GM19468 (cell line): Measurements from ENCODE around the gene TNK2.
"Not testable (repeated sequence)": the region's sequence is repeated elsewhere in the genome, so short reads cannot be mapped to it uniquely, and the experiment has no call there.

Source experiments
- ATAC-seq: cut with Tn5 transposase; IDR thresholded peaks from one replicate; pipeline ENCODE4 v1.9.1; 2021; ENCODE audit warnings: mild to moderate bottlenecking, moderate library complexity, moderate number of reproducible peaks; ENCODE audit not compliant: unreplicated experiment; ENCODE audit errors: extremely low read depth

TNK2 gene

DNA sequence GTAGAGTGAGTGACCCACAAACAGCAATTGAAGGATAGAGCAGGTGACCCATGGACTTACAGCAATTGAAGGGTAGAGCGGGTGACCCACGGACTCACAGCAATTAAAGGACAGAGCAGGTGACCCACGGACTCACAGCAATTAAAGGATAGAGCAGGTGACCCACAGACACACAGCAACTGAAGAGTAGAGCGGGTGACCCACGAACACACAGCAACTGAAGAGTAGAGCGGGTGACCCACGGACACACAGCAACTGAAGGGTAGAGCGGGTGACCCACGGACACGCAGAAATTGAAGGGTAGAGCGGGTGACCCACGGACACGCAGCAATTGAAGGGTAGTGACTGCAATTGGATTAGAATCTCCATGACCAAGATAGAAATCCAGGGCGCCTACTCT lies 9.8 kb upstream of the TNK2 start:
- no peak for ATAC-seq

DNA sequence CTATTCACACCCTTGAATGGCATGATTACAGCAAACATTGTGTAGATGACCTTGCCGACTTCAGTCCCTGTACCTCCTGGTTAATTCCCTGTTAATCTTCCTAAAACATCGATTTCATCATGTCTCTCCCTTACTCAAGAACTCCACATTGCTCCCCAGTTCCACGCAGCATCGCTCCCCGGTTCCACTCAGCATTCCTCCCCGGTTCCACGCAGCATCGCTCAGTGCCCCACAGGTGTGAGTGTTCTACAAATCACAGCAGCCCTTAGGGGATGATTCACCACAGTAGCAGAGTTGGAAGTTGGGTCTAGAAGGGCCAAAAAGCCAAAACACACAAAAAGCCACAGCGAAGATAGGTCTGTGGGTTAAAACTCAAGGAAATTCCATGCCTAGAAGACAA lies 8.6 kb upstream of the TNK2 start:
- ATAC-seq: no peak

DNA sequence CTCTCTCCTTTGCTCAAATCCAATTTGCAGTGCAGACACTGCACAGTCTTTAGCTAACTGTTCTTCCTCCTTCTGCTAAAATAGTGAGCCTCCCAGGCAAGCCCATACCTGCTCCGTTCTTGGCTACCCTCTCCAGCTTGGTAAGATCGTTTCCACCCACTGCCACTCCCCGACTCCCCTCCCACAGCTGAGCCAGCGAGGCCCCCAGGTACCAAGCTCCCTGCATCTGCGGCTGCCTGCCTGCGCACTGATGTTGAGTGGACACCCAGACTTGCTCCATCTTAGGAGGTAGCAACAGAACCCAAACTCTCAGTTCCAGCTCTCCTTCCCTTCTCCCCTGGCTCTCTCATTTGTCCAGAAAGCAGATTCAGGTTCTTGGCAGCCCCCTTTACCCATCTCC lies 7.9 kb upstream of the TNK2 start:
- no peak for ATAC-seq

DNA sequence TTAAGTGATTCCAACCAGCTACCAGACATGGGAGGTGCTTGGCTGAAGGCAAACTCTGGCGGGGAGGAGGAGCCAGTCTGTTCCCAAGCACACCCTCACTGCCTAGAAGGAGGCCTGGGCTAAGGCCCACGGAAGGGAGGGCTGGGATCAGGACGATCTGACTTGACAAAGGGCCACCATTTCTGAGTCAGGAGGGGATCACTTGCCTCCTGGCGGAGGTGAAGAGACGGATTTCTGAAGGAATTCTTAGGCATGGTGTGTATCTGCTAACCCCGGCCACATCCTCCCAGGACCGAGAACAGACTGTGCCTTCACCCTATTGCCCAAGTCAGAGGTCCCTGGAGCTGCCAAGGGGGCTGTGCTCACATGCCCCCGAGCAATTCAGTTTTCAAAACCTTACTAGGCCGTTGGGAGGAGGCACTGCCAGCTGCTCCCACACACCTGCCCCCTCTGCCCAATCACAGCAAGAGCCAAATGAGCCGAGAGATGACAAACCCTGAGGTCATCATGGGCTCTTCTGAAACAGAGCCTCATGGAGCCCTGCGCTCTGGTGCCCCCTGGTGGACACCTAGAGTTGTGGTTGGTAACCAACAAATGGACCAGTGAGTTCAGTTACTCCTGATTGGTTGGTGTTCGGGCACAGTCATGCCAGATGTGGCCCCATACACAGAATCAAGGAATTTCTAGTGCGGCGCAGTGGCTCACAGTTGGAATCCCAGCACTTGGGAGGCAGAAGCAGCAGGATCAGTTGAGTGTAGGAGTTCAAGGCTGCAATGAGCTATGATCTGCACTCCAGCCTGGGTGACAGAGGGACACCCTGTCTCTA lies 6.5 kb upstream of the TNK2 start:
- ATAC-seq: peak; percentile 70

DNA sequence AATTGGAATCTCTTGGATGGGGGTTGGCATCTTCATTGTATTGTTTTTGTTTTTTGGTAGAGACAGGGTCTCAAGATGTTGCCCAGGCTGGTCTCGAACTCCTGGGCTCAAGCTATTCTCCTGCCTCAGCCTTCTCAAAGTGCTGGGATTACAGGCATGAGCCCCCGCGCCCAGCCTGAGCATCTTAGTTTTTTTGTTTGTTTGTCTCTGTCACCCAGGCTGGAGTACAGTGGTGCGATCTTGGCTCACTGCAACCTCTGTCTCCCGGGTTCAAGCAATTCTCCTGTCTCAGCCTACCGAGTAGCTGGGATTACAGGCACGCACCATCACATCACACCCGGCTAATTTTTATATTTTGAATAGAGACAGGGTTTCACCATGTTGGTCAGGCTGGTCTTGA lies 5.8 kb upstream of the TNK2 start:
- ATAC-seq: not testable (repeated sequence)

DNA sequence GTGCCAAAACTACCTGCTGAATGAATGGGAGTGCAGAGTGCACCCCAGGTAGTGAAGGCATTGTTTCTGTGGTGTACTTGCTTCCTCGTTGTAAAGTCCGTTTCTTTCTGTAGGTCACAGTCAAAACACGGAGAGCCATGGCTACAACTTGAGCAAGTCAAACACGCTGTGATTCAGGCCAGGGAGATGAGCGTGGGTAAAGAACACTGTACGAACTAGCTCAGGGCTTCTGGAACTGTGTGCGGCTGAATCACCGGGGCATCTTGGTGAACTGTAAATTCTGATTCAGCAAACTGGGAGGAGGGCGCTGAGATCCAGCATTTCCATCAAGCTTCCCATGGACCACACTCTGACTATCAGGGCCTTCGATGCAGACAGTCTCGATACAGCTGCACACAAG lies 5.0 kb upstream of the TNK2 start:
- ATAC-seq: no peak

DNA sequence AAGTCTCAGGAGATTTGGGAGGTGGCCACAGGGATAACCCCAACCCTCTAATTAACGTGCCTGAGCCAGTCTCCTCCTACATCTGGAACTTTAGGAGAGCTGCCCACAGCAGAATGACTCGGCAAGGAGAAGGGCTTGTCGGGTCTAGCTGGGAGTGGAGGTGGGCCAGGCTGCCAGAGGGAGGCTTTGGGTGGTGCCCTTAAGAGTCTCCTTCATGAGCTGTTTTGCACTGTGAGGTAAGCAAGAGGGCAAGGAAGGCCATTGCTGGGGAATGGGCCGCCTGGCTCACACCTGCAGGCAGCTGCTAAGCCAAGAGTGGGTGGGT lies 3.6 kb upstream of the TNK2 start:
- no peak for ATAC-seq

DNA sequence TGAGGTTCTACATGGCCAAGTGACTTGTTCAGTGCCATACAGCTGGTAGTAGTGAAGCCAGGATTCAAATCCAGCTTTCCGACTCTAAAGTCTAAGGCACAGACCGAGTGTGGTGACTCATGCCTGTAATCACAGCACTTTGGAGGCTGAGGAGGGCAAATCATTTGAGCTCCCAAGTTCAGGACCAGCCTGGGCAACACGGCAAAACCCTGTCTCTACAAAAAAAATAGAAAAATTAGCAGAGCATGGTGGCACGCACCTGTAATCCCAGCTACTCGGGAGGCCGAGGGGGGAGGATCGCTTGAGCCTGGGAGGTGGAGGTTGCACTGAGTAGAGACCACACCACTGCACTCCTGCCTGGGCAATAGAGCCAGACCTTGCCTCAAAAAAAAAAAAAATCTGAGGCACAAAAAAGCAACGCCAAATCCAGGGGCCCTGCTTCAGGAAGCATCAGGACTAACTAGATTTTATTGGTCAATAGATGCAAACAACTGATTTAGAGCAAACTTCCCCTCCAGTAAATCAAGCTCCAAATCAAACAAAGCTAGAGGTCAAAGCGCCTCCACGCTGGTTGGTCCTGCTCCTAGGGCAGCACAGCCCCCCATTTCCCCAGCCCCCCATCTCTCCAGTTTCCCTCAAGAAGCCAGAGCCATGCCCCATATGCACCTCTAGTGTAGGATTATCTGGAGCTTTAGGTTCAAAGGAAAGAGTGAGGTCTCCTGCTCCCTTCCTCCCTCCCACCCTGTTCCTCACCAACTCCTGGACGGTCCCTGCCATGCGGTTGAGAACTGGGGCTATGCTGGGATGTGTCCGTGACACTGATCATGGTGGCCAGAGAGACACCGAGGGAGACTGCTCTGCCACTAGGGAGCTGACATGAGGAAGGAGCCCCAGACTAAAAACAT lies 2.9 kb upstream of the TNK2 start:
- ATAC-seq: no peak

DNA sequence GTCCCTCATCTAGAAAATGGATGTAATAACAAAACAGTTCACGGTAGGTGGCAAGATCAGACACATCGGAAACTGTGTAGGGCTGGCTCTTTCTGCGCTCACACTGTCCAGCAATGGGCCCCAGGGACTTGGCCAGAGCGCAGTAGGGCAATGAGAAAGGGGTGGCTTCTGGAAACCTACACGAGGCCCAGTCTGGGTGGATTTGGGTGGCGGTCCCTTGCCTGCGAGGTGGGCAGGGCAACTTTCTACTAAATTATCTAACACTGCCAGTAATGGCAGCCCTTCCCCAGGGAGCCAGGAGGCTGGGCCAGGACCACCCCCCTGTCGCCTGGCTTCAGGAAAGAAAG lies 2.1 kb upstream of the TNK2 start:
- no peak for ATAC-seq

DNA sequence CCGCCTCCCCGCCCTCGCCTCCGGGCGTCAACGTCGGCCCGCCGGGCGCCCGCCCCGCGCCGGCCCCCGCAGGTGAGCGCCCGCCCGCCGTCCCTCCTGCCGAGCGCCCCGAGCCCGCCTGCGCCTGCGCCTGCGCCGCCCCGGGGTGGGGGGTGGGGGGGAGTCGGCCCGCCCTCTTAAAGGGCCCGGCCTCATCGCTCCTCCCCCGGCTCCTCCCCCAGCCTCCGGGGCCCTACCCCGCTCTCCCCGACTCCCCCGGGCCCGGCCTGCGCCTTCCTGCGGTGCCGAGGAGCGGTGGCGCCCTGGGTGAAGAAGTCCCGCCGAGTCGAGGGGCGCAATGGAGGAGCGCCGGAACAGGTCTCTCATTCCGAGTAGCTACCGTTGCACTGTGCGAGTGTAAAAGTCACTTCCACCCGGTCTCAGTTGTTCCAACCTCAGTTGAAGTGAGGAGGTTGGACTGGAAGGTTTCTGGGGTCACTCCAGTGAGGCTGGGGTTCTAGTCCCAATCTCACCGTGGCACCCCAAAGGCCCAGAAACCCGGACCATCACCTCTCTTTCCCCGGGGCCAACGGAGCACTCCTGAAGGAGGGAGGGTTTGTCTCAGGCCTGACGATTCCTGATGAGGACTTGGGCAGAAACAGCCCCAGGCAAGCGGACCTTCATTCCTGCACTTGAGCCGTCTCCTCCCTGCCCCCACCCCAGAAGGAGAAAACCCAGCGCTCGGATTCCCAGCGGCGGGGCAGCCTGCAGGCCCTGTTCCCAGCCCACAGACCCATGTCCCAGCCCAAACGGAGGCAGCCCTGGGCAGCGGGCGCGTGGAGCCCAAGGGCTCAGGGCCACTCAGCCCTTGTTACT lies 1.5 kb upstream of the TNK2 start:
- no peak for ATAC-seq

DNA sequence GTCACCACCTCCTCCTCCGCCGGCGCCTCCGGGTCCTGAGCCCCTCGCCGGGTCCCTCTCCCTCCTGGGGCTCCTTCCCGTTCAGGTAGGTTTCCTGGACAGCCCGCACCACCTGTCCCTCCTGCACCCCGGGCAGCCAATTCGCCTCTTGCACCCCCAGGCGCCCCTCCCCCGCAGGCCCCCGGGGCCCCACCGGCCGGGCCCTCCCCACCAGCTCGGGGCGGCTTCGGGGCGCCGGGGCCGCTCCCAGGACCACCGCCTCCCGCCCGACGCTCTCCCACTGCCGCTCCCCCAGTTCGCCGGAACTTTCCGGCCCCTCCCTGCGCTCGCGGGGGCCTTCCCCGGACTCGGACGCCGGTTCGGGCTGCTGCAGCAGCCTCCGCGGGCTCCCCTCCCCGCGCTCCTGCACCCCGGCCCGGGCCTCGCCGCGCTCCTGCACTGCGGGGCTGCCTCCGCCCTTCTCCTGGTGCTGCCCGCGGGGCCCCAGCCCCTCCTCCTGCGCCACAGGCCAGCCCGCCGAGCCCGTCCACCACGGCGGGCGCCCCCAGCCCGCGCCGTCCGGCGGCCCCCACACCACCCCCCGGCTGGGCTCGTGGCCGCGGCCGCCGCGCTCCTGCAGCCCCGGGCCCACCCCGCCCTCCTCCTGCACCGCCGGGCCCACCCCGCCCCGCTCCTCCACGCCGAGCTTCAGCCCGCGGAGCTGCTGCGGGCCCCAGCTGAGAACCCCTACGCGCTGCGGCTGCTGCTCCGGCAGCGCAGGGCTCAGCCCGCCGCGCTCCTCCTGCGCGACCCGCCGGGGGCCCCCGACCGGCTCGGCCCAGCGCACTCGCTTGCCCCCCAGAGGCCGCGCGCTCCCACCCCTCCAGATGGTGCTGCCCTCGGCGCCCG lies 587 bp upstream of the TNK2 start:
- ATAC-seq: no peak

DNA sequence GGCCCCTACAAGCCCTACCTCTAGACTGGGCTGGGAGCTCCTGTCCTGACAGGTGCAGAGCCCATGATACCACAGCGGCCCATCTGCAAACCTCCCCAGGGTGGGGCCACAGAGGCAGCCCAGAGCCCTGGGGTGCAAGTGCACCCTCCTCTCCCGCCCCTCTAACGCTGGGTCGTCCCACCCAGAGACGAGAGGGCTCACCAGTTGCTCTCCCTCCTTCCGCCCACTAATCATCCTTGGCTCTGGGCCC lies 742 bp downstream of the TNK2 start:
- ATAC-seq: no peak

DNA sequence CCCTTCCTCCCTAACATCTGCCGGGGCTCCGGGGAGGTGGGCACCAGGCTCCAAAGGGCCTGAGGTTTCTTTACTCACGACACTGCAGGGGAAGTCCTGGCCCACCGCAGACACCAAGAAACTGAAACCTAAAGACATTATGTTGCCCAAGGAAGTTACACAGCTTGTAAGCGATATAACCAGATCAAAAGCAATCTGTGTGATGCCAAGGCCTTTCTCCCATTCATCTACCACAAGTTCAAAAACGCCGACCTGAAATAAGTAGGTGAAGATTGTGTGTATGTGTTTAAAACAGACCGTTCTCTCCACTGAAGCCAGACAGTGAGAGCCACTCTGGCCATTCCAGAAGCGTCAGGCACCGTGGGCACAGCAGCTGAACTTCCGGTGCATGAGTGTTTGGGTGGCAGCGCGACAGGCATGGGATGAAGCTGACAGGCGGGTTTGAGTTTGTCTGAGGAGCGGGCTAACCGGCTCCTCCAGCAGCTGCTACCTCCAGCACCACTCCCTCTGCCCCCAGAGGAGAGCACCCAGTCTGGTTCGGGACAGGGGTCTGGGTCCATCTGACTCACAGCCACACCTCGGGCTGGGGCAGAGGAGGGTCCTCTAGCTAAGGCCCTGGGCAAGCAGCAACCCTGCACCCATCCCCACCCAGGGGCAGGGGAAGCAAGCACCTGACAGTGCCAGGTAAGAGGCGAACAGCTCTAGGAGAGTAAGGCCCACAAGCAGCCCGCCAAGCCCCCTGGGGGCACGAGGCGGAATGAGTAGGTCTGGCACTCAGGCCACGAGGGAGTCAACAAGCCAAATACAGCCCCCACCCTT lies 1.3 kb downstream of the TNK2 start:
- peak; percentile 8 for ATAC-seq

DNA sequence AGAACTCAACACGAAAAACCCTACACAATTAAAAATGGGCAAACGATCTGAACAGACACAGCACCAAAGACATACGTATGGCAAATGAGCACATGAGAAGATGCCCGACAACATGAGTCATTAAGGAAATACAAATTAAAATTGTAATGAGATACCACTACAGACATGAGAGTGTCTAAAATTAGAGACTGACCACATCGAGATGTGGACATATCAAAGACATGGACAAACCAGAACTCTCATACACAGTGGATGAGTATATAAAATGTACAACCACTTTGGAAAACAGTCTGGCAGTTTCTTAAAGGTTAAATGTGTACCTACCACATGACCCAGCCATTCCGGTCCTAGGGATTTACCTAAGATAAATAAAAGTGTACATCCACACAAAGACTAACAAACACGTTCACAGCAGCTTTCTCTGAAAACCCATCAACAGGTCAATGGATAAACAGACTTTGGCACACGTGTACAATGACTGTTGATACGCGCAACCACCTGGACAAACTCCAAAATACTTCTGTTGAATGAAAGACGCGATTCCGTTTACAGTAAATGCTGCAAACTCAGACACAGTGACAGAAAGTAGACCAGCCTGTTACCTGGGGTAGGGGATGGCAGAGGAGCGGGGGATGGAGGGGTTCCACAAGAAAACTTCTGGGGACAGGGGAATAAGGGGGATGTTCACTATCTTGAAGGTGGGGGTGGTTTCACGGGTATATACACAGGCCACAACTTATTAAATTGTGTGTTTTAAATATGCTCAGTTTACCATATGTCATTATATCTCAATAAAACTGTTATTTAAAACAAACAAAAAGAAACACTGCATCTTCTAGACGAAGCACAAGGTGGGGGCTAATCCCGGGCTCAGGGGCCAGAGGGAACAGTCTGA lies 2.1 kb downstream of the TNK2 start:
- ATAC-seq: no peak

DNA sequence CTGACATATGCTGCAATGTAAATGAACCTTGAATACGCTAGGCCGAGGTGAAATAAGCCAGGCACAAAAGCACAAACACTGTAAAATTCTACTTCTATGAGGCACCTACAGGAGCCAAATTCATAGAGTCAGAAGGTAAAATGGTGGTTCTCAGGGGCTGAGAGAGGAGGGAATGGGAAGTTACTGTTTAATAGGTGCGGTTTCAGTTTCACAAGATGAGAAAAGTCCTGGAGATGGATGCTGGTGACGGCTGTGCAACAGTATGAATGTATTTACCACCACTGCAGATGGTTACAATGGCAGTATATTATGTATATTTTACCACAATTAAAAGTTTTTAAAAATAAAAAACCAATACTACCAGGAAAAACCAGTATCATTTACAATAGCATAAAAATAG lies 4.0 kb downstream of the TNK2 start:
- no peak for ATAC-seq

DNA sequence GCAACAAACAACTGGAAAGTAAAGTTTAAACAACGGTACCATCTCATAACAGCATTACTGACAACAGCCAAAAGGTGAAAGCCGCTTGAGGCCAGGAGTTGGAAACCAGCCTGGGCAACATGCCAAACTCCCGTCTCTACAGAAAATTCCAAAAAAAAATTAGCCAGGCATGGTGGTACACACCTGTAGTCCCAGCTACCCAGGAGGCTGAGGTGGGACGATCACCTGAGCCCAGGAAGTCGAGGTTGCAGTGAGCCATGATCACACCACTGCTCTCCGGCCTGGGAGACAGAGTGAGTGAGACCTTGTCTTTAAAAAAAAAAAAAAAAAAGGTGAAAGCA lies 4.4 kb downstream of the TNK2 start:
- no peak for ATAC-seq

DNA sequence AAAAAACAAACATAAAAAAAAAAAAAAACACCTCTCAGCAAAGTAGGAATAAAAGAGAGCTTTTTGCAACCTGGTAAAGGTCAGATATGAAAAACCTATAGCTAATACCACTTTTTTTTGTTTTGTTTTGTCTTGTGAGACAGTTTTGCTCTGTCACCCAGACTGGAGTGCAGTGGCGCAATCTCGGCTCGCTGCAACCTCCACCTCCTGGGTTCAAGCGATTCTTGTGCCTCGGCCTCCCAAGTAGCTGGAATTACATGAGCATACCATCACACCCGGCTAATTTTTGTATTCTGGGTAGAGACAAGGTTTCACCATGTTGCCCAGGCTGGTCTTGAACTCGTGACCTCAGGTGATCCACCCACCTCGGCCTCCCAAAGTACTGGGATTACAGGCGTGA lies 5.7 kb downstream of the TNK2 start:
- ATAC-seq: not testable (repeated sequence)

DNA sequence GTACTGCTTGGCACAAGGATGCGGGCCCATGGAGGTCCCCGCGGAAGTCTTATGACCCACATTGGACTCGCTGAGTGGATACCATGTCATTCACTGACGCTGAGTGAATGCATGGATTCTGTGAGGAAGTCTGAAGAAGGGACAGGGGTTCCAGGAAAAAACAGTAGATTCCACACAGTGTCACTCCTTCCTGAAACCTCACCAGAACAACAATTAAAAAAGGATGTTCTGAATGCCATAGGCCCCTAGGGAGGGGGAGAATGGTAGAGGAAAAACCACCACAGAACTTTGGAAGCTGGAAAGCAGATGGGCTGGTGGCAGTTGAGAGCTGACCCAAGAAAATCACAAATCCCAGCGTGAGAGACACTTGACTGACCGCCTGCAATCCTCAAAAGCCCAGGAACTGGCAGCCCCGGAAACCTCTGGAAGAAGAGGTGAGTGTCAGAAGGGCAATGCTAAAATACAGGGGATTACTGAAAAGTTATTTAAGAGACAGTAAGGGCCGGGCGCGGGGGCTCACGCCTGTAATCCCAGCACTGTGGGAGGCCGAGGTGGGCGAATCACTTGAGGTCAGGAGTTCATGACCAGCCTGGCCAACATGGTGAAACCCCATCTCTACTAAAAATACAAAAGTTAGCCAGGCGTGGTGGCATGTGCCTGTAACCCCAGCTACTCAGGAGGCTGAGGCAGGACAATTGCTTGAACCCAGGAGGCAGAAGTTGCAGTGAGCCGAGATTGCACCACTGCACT lies 6.3 kb downstream of the TNK2 start:
- not testable (repeated sequence) for ATAC-seq
